ENCODE measurements around the gene MKKS.

- TF ChIP-seq MAX (IDR thresholded peaks at IDR 0.05) (no peak), YY1 (IDR thresholded peaks at IDR 0.05; ENCODE audit: extremely low read depth, insufficient replicate concordance, low read depth, low read length) (no peak), CTCF (IDR thresholded peaks at IDR 0.05 in 2 of 3, conservative IDR thresholded peaks at IDR 0.05 in 1 of 3; ENCODE audit: borderline replicate concordance in 1 of 3, insufficient read depth in 1 of 3, low read depth in 2 of 3, low read length in 2 of 3) (no peak), RAD21 (IDR thresholded peaks at IDR 0.05; ENCODE audit: low read depth) (no peak), POLR2A (IDR thresholded peaks at IDR 0.05; ENCODE audit: borderline replicate concordance, extremely low read depth, insufficient read depth, insufficient read length) (no peak), REST (IDR thresholded peaks at IDR 0.05; ENCODE audit: low read depth) (no peak), ATF3 (IDR thresholded peaks at IDR 0.05) (no peak), EZH2phosphoT487 (IDR thresholded peaks at IDR 0.05; ENCODE audit: borderline replicate concordance) (no peak), CBX3 (IDR thresholded peaks at IDR 0.05; ENCODE audit: low read depth) (no peak), ZBTB33 (IDR thresholded peaks at IDR 0.05; ENCODE audit: extremely low read depth, insufficient replicate concordance, low read length) (no peak), TCF7L2 (IDR thresholded peaks at IDR 0.05; ENCODE audit: borderline replicate concordance, extremely low read depth, insufficient read depth, insufficient read length) (no peak), POLR2AphosphoS5 (IDR thresholded peaks at IDR 0.05; ENCODE audit: low read depth, low read length) (no peak), EZH2 (IDR thresholded peaks at IDR 0.05) (no peak), ZFX (IDR thresholded peaks at IDR 0.05) (no peak)
Observed at GRCh38 chr20:10404023-10404628, 29.9 kb downstream of the MKKS start.

Measured in HCT116 (cell line).